Left ventricle myocardium inferior (tissue), 1 donor: ENCODE data around the gene MEIS1. TPM values are rescaled to one million over a fixed set of nuclear protein-coding genes. Genes with fewer than 3 reads are reported as not detected.

Source experiments
- DNase-seq: peaks from one replicate; pipeline ENCODE4 v3.0.0-alpha.2; 2020
- H3K27ac ChIP-seq: fragments of 200-600 bp; replicated peaks from 2 replicates; pipeline ENCODE4 v1.8.0; 2021
- H3K27me3 ChIP-seq: fragments of 200-600 bp; 2 replicates; pipeline ENCODE4 v1.8.0; 2021; ENCODE audit warnings: low read depth
- H3K36me3 ChIP-seq: fragments of 200-600 bp; 2 replicates; pipeline ENCODE4 v1.8.0; 2021
- H3K4me1 ChIP-seq: fragments of 200-600 bp; 2 replicates; pipeline ENCODE4 v1.8.0; 2021
- H3K4me3 ChIP-seq: fragments of 200-600 bp; 2 replicates; pipeline ENCODE4 v1.8.0; 2021; ENCODE audit warnings: mild to moderate bottlenecking, moderate library complexity
- H3K9me3 ChIP-seq: fragments of 200-600 bp; replicated peaks from 2 replicates; pipeline ENCODE4 v1.8.0; 2021
- intact Hi-C: fragments of 100-400 bp; cut with micrococcal nuclease; formaldehyde crosslinking; loops from one replicate; pipeline ENCODE4 v1.11.0; 2022
- total RNA-seq: library from RNA; stranded (reverse); fragmentation: NEBNext Ultra II Directional; extraction: Animal tissue kit (Norgen Biotek cat#: 25700); gene quantifications from one replicate; pipeline ENCODE4 v1.2.1, GENCODE V29; 2021
- TF ChIP-seq, protein P1 (sequence below): fragments of 200-600 bp; IDR thresholded peaks from 2 replicates; pipeline ENCODE4 v1.8.0; 2021; ENCODE audit warnings: antibody characterized with exemption, mild to moderate bottlenecking, borderline replicate concordance
- donor health status: DM: no; HTN: yes; CAD: no; lungs with severe emphysema.

The MEIS1 gene
- total RNA-seq, 1 donor from 2014 or later = 38.0 TPM

DNA sequence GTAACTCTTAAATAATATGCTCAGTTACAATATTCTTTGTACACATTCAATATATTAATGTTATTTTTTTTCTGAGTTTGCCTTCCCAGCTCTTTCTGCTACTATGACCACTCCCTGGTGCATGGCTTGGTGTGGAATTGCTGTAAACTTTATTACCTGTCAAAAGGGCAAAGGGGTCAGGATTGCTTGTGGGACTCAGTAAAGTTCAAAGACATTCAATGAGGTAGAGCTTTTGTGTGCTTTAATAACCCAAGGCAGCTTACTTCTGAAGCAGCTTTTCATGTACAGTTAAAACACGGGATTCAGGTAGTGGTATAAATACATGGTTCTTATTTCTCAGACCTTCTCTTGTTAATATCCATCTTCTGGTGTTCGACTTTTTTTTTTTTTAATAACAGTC is 132.8 kb downstream of the MEIS1 start:
- peaks cover 27% of the 10 kb centered on the region for H3K4me1 ChIP-seq
- no peak overlapping the region for H3K27ac ChIP-seq
- TF ChIP-seq, protein P1, sequence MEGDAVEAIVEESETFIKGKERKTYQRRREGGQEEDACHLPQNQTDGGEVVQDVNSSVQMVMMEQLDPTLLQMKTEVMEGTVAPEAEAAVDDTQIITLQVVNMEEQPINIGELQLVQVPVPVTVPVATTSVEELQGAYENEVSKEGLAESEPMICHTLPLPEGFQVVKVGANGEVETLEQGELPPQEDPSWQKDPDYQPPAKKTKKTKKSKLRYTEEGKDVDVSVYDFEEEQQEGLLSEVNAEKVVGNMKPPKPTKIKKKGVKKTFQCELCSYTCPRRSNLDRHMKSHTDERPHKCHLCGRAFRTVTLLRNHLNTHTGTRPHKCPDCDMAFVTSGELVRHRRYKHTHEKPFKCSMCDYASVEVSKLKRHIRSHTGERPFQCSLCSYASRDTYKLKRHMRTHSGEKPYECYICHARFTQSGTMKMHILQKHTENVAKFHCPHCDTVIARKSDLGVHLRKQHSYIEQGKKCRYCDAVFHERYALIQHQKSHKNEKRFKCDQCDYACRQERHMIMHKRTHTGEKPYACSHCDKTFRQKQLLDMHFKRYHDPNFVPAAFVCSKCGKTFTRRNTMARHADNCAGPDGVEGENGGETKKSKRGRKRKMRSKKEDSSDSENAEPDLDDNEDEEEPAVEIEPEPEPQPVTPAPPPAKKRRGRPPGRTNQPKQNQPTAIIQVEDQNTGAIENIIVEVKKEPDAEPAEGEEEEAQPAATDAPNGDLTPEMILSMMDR = no peak

DNA sequence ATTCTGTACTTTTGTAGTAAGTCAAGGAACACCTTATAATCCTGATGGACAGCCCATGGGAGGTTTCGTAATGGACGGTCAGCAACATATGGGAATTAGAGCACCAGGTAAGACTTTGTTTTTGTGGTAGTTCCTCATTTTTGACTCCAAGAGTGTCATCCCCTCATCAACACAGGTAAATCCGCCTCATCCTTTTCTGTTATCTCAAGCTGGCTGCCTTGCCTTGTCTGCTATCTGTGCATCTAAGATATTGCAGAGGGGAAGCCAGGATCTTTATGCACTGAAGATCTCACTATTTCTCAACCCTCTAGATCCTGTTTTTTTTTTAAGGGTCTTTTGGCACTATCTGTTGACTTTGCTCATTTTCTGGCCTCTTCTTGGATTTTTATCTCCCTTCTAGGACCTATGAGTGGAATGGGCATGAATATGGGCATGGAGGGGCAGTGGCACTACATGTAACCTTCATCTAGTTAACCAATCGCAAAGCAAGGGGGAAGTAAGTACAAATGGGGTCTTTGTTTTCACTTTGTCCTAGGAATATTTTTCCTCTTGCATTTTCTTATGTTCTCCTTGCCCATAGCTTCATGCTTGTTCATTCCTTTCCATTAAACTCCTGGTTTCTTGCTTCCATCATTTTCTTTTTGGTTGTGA is 133.8 kb downstream of the MEIS1 start:
- H3K9me3 ChIP-seq = no peaks in the 10 kb centered on the region
- no peak overlapping the region for H3K27ac ChIP-seq
- H3K4me1 ChIP-seq = peaks cover 26% of the 10 kb centered on the region
- TF ChIP-seq, protein P1 = no peak
- peaks cover 11% of the 10 kb centered on the region for H3K27me3 ChIP-seq
- H3K4me3 ChIP-seq = no peak overlapping the region
- peaks cover 34% of the 10 kb centered on the region for H3K36me3 ChIP-seq
- intact Hi-C loops = no loop called here
- DNase-seq = no peak

More for the DNA sequence above, 132.8 kb downstream of the MEIS1 start:
- Histone ChIP-seq H3K36me3 (peaks cover 34% of the 10 kb centered on the region), H3K4me3 (no peak overlapping the region), H3K27me3 (peaks cover under 1% of the 10 kb centered on the region), H3K9me3 (no peaks in the 10 kb centered on the region)
- intact Hi-C loops = no loop called here
- no peak for DNase-seq

DNA sequence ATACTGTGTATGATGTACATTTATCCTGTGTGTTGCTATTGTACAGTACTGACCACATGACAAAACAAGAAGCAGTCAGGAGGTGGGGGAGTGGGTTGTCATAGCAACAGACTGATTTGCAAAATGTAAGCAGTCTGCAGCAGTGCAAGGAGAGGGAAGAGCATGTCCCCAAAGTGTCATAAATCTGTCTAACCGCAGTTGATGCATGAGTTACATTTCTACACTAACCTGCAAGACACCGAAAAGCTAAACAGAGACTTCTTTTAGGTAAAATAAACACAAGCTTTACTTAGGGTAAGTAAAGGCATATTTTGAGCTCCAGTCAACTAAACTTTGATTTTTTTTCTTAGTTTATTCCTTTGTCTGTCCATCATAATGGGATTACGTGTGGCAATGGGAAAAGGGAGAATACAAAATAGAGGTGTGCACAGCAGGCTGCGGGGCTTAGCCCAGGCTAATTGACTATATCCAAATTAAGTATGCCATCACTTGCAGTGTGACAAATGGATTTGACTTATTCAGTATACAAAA is 134.5 kb downstream of the MEIS1 start:
- DNase-seq = no peak
- intact Hi-C loops = no loop called here
- no peak overlapping the region for H3K4me3 ChIP-seq
- peaks cover 15% of the 10 kb centered on the region for H3K27me3 ChIP-seq
- H3K9me3 ChIP-seq = no peaks in the 10 kb centered on the region
- H3K36me3 ChIP-seq = peaks cover 34% of the 10 kb centered on the region
- peaks cover 30% of the 10 kb centered on the region for H3K4me1 ChIP-seq
- no peak overlapping the region for H3K27ac ChIP-seq
- TF ChIP-seq, protein P1 = no peak

DNA sequence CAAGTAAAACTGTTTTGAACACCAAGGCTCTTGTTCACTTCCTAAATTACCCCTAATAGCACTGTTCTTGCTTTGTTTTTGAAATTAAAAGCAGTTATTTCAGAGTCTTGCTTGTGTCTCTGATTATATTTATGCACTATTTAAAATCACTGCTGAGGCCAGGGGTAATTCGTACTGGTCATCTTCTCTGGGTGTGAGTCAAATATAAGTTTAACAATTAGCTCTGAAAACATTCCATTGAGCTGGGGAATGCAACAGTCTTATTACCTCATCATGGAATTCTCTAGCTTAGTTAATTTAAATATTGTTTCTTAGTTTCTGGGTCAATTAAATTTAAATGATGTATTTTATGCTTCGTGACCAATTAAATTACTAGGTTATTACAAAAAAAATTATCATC is 135.0 kb downstream of the MEIS1 start:
- H3K4me3 ChIP-seq = no peak overlapping the region
- intact Hi-C loops = loop anchor here (10.0 kb wide), 1 partner anchor 145 kb away; no protein-coding TSS in a partner anchor
- no peaks in the 10 kb centered on the region for H3K9me3 ChIP-seq
- peaks cover 34% of the 10 kb centered on the region for H3K36me3 ChIP-seq
- no peak overlapping the region for H3K27ac ChIP-seq
- DNase-seq = no peak
- TF ChIP-seq, protein P1 = no peak
- H3K4me1 ChIP-seq = peaks cover 33% of the 10 kb centered on the region
- peaks cover 15% of the 10 kb centered on the region for H3K27me3 ChIP-seq

DNA sequence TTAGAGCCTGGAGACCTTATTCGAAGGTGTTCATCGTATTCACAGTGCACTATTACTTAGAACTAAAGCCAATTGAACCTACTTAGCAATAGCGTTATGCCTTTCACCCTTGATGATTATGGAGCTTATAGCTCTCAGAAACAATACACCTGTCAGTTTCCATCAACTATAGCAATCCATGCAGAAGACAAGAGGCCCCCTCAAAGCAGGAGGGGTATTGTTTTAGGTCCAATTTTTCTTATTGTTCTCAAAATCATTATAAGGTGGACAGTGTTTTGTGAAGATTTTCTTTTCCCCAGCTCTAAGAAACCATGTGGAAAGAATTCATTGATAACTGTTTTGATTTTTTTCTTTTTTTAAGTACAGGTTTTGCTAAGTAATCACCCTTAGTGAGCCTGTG is 135.5 kb downstream of the MEIS1 start:
- intact Hi-C loops = loop anchor here (10.0 kb wide), 1 partner anchor 146 kb away; no protein-coding TSS in a partner anchor
- H3K9me3 ChIP-seq = no peaks in the 10 kb centered on the region
- peaks cover 17% of the 10 kb centered on the region for H3K27me3 ChIP-seq
- DNase-seq = no peak
- H3K4me3 ChIP-seq = no peak overlapping the region
- H3K4me1 ChIP-seq = peaks cover 32% of the 10 kb centered on the region
- peaks cover 34% of the 10 kb centered on the region for H3K36me3 ChIP-seq
- TF ChIP-seq, protein P1 = no peak
- no peak overlapping the region for H3K27ac ChIP-seq
